GM12878 (cell line): Measurements from ENCODE around the gene NEO1.

Experiments
- BMI1 ChIP-seq: fragments of 450-650 bp; IDR thresholded peaks from 2 replicates; pipeline ENCODE4 v1.6.1; 2016; ENCODE audit warnings: mild to moderate bottlenecking, moderate library complexity, borderline replicate concordance
- CEBPB ChIP-seq, 2 experiments: fragments of 150-350 bp in 1 of 2; IDR thresholded peaks; 2 replicates each; pipeline ENCODE4 v1.6.1; 2012 to 2014; ENCODE audit warnings: low read depth in 2 of 2, low read length in 2 of 2, borderline replicate concordance in 1 of 2, inconsistent platforms in 1 of 2
- CHD1 ChIP-seq: IDR thresholded peaks from 2 replicates; pipeline ENCODE4 v1.6.1; 2012; ENCODE audit warnings: low read depth, low read length, improper control_type of control experiment
- EGR1 ChIP-seq, 2 experiments: IDR thresholded peaks; 1 replicate in 1 of 2; 2 replicates in 1 of 2; pipeline ENCODE4 v1.6.1; 2011 to 2012; ENCODE audit warnings: low read depth in 2 of 2, low read length in 2 of 2, borderline replicate concordance in 1 of 2, mild to moderate bottlenecking in 1 of 2, moderate library complexity in 1 of 2
- EZH2 ChIP-seq: IDR thresholded peaks from 2 replicates; pipeline ENCODE4 v1.6.1; 2012; ENCODE audit warnings: low read depth, mild to moderate bottlenecking, control low read depth, inconsistent platforms, low read length, borderline replicate concordance; ENCODE audit not compliant: control insufficient read depth
- FOS ChIP-seq: IDR thresholded peaks from 3 replicates; pipeline ENCODE4 v1.6.1; 2011; ENCODE audit warnings: borderline replicate concordance; ENCODE audit not compliant: insufficient read length; ENCODE audit errors: extremely low read depth
- FOXM1 ChIP-seq: IDR thresholded peaks from 2 replicates; pipeline ENCODE4 v1.6.1; 2012; ENCODE audit warnings: low read depth, mild to moderate bottlenecking, inconsistent platforms, low read length, moderate library complexity
- IRF4 ChIP-seq: IDR thresholded peaks from 2 replicates; pipeline ENCODE4 v1.6.1; 2011; ENCODE audit warnings: low read depth, low read length
- RBBP5 ChIP-seq: fragments of 200-600 bp; sonication (generic); conservative IDR thresholded peaks from 2 replicates; pipeline ENCODE4 v1.6.1; 2016
- TAF1 ChIP-seq: IDR thresholded peaks from 2 replicates; pipeline ENCODE4 v1.6.1; 2011; ENCODE audit warnings: mild to moderate bottlenecking, low read depth, low read length, borderline replicate concordance
- TCF7 ChIP-seq: IDR thresholded peaks from 2 replicates; pipeline ENCODE4 v1.6.1; 2014; ENCODE audit warnings: antibody characterized with exemption, borderline replicate concordance
- TF ChIP-seq, protein P1 (sequence below), 3 experiments: IDR thresholded peaks in 2 of 3; conservative IDR thresholded peaks in 1 of 3; 2 replicates each; pipeline ENCODE4 v1.5.1; 2011; ENCODE audit warnings: low read depth in 3 of 3, low read length in 3 of 3, mild to moderate bottlenecking in 3 of 3, control low read depth in 2 of 3, moderate library complexity in 2 of 3, inconsistent platforms in 1 of 3, mixed read lengths in 1 of 3; ENCODE audit not compliant: control insufficient read depth in 2 of 3, insufficient read depth in 1 of 3; ENCODE audit errors: extremely low read depth in 1 of 3

GRCh38 chr15:73341886-73342600 is 289.8 kb downstream of the NEO1 start:
- TF ChIP-seq TAF1 (no peak), TCF7 (no peak), EGR1 (IDR thresholded peaks at IDR 0.05; ENCODE audit: borderline replicate concordance in 1 of 2, low read depth in 2 of 2, low read length in 2 of 2) (no peak), CHD1 (no peak), IRF4 (no peak), FOXM1 (no peak), FOS (no peak), CEBPB (IDR thresholded peaks at IDR 0.05; ENCODE audit: borderline replicate concordance in 1 of 2, low read depth in 2 of 2, low read length in 2 of 2) (no peak), RBBP5 (no peak), BMI1 (no peak), EZH2 (no peak)
- TF ChIP-seq, protein P1, sequence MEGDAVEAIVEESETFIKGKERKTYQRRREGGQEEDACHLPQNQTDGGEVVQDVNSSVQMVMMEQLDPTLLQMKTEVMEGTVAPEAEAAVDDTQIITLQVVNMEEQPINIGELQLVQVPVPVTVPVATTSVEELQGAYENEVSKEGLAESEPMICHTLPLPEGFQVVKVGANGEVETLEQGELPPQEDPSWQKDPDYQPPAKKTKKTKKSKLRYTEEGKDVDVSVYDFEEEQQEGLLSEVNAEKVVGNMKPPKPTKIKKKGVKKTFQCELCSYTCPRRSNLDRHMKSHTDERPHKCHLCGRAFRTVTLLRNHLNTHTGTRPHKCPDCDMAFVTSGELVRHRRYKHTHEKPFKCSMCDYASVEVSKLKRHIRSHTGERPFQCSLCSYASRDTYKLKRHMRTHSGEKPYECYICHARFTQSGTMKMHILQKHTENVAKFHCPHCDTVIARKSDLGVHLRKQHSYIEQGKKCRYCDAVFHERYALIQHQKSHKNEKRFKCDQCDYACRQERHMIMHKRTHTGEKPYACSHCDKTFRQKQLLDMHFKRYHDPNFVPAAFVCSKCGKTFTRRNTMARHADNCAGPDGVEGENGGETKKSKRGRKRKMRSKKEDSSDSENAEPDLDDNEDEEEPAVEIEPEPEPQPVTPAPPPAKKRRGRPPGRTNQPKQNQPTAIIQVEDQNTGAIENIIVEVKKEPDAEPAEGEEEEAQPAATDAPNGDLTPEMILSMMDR (IDR thresholded peaks at IDR 0.05 in 2 of 3, conservative IDR thresholded peaks at IDR 0.05 in 1 of 3; ENCODE audit: control insufficient read depth in 2 of 3, extremely low read depth in 1 of 3, insufficient read depth in 1 of 3, low read depth in 3 of 3, low read length in 3 of 3), result no peak
